ENCODE measurements around the gene CC2D1A.

DNA sequence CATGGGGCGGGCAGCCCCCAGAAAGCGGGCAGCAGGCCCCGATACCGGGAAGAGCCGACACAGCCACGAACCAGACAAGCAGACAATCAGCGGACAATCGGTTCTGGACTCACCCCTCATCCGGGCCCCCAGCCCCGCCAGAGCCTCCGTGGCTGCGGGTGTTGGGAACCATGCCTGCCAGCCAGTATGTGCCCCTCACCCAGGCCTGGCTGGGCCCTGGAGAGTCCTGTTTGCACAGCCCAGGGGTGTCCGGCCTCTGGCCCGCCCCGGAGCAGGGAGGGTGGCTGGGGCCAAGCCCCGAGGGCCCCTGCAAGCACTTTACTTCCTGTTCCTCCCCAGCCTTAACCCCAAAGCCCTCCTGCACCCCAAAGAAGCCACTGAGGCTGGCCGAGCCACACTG lies 24.4 kb downstream of the CC2D1A start:
- TF ChIP-seq TAF1 (IDR thresholded peaks at IDR 0.05; ENCODE audit: low read depth) = no peak
- TF ChIP-seq, protein P1, sequence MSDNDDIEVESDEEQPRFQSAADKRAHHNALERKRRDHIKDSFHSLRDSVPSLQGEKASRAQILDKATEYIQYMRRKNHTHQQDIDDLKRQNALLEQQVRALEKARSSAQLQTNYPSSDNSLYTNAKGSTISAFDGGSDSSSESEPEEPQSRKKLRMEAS (IDR thresholded peaks at IDR 0.05) = no peak

Data from Ishikawa (cell line).